ENCODE measurements around the gene USP27X. TPM values are rescaled to one million over a fixed set of nuclear protein-coding genes. Genes with fewer than 3 reads are reported as not detected.

Gene USP27X
- total RNA-seq, 1 experiment from 2014 or later, result 0.93 TPM

- no peak for TF ChIP-seq CTCF (IDR thresholded peaks at IDR 0.05; ENCODE audit: unreplicated experiment)
- BruUV-seq (replicated peaks), result no TSS peak
- Mint-ChIP-seq H3K36me3 (ENCODE audit: insufficient read depth, unreplicated experiment) (no peaks in the 10 kb centered on the region), H3K4me1 (ENCODE audit: insufficient read depth, unreplicated experiment) (no peaks in the 10 kb centered on the region), H3K9me3 (ENCODE audit: unreplicated experiment) (no peaks in the 10 kb centered on the region), H3K4me3 (ENCODE audit: unreplicated experiment) (no peak overlapping the region), H3K27ac (ENCODE audit: low read depth, unreplicated experiment) (no peak overlapping the region), H3K27me3 (ENCODE audit: insufficient read depth, unreplicated experiment) (peaks cover 32% of the 10 kb centered on the region)
- CTCF ChIA-PET, result interaction anchor here (0.6 to 1.1 kb wide), 5 partner anchors 8 to 666 kb away, joined by 3 to 6 read pairs (median 4); no protein-coding TSS in a partner anchor
- DNase-seq (ENCODE audit: unreplicated experiment), result no peak
- POLR2A ChIA-PET, result no interaction called here
- intact Hi-C loops (cut with micrococcal nuclease), result loop anchor here (10.0 kb wide), 1 partner anchor 782 kb away; no protein-coding TSS in a partner anchor
Measured at GRCh38 chrX:49912861-49913260, 33.6 kb downstream of the USP27X start.

GRCh38 chrX:49915361-49916222 lies 36.3 kb downstream of the USP27X start:
- DNase-seq (ENCODE audit: unreplicated experiment), result peak; percentile 72
- intact Hi-C loops (cut with micrococcal nuclease), result loop anchor here (1.0 to 10.0 kb wide), 5 partner anchors 33 to 779 kb away; partner anchors contain the start of gene CCNB3
- BruUV-seq (replicated peaks), result no TSS peak
- no peak overlapping the region for H3K4me3 Mint-ChIP-seq (ENCODE audit: unreplicated experiment)
- ChIA-PET CTCF (interaction anchor here (0.6 to 4.4 kb wide), 26 partner anchors 9 to 781 kb away, joined by 3 to 50 read pairs (median 4); no protein-coding TSS in a partner anchor), POLR2A (interaction anchor here (1.8 kb wide), 1 partner anchor 11 kb away, joined by 4 read pairs; no protein-coding TSS in a partner anchor)
- H3K9me3 Mint-ChIP-seq (ENCODE audit: unreplicated experiment), result no peaks in the 10 kb centered on the region
- peak; percentile 79 for TF ChIP-seq CTCF (IDR thresholded peaks at IDR 0.05; ENCODE audit: unreplicated experiment)
- peaks cover 5% of the 10 kb centered on the region for H3K27me3 Mint-ChIP-seq (ENCODE audit: insufficient read depth, unreplicated experiment)
- H3K36me3 Mint-ChIP-seq (ENCODE audit: insufficient read depth, unreplicated experiment), result no peaks in the 10 kb centered on the region
- no peak overlapping the region for H3K27ac Mint-ChIP-seq (ENCODE audit: low read depth, unreplicated experiment)
- H3K4me1 Mint-ChIP-seq (ENCODE audit: insufficient read depth, unreplicated experiment), result no peaks in the 10 kb centered on the region

GRCh38 chrX:49919617-49920016 lies 40.3 kb downstream of the USP27X start:
- H3K27ac Mint-ChIP-seq (ENCODE audit: low read depth, unreplicated experiment), result no peak overlapping the region
- no TSS peak for BruUV-seq (replicated peaks)
- DNase-seq (ENCODE audit: unreplicated experiment), result peak; percentile 44
- H3K4me3 Mint-ChIP-seq (ENCODE audit: unreplicated experiment), result no peak overlapping the region
- H3K36me3 Mint-ChIP-seq (ENCODE audit: insufficient read depth, unreplicated experiment), result no peaks in the 10 kb centered on the region
- intact Hi-C loops (cut with micrococcal nuclease), result loop anchor here (1.0 to 10.0 kb wide), 3 partner anchors 37 to 775 kb away; no protein-coding TSS in a partner anchor
- ChIA-PET CTCF (interaction anchor here (0.6 to 4.9 kb wide), 23 partner anchors 9 to 734 kb away, joined by 3 to 38 read pairs (median 4); partner anchors contain the start of gene USP27X), POLR2A (no interaction called here)
- H3K4me1 Mint-ChIP-seq (ENCODE audit: insufficient read depth, unreplicated experiment), result no peaks in the 10 kb centered on the region
- TF ChIP-seq CTCF (IDR thresholded peaks at IDR 0.05; ENCODE audit: unreplicated experiment), result peak; percentile 85
- no peaks in the 10 kb centered on the region for H3K9me3 Mint-ChIP-seq (ENCODE audit: unreplicated experiment)
- H3K27me3 Mint-ChIP-seq (ENCODE audit: insufficient read depth, unreplicated experiment), result peaks cover 5% of the 10 kb centered on the region

GRCh38 chrX:49921109-49921508 lies 41.8 kb downstream of the USP27X start:
- no peaks in the 10 kb centered on the region for H3K4me1 Mint-ChIP-seq (ENCODE audit: insufficient read depth, unreplicated experiment)

More at GRCh38 chrX:49921109-49921508, 41.8 kb downstream of the USP27X start:
- Mint-ChIP-seq H3K27me3 (ENCODE audit: insufficient read depth, unreplicated experiment) (peaks cover 16% of the 10 kb centered on the region), H3K4me3 (ENCODE audit: unreplicated experiment) (no peak overlapping the region), H3K9me3 (ENCODE audit: unreplicated experiment) (no peaks in the 10 kb centered on the region), H3K36me3 (ENCODE audit: insufficient read depth, unreplicated experiment) (no peaks in the 10 kb centered on the region), H3K27ac (ENCODE audit: low read depth, unreplicated experiment) (no peak overlapping the region)
- no peak for TF ChIP-seq CTCF (IDR thresholded peaks at IDR 0.05; ENCODE audit: unreplicated experiment)
- POLR2A ChIA-PET, result interaction anchor here (0.6 to 1.5 kb wide), 2 partner anchors 730 to 1184 kb away, joined by 3 to 4 read pairs; no protein-coding TSS in a partner anchor
- no TSS peak for BruUV-seq (replicated peaks)
- CTCF ChIA-PET, result interaction anchor here (0.9 to 4.9 kb wide), 6 partner anchors 8 to 1290 kb away, joined by 3 to 38 read pairs (median 4); no protein-coding TSS in a partner anchor
- DNase-seq (ENCODE audit: unreplicated experiment), result no peak
- intact Hi-C loops (cut with micrococcal nuclease), result no loop called here

All from MCF 10A (cell line).